Measurements from ENCODE around the gene MAP3K14. TPM values are rescaled to one million over a fixed set of nuclear protein-coding genes. Genes with fewer than 3 reads are reported as not detected.
"Not testable (repeated sequence)": the region's sequence is repeated elsewhere in the genome, so short reads cannot be mapped to it uniquely, and the experiment has no call there.

Gene MAP3K14
- total and polyA plus RNA-seq, 4 donors, result 2.2 to 9.3 (median 5.3) TPM

GRCh38 chr17:45253237-45253636 lies 63.6 kb downstream of the MAP3K14 start:
- H3K36me3 ChIP-seq (ENCODE audit: control insufficient read depth, insufficient read depth, low read length); H3K4me1 ChIP-seq (ENCODE audit: control insufficient read depth, insufficient read depth, low read length); H3K9me3 ChIP-seq (ENCODE audit: control insufficient read depth, insufficient read depth, low read length); DNase-seq (ENCODE audit: low read depth in 4 of 6, low spot score in 6 of 6); H3K27ac ChIP-seq (ENCODE audit: low read depth, low read length); H3K4me3 ChIP-seq (ENCODE audit: low read depth, low read length): not testable (repeated sequence)
- peaks cover 12% of the 10 kb centered on the region for H3K27me3 ChIP-seq (ENCODE audit: control insufficient read depth, insufficient read depth, low read length)
- 96% methylated on average over 3 of the region's 7 CpGs for WGBS (ENCODE audit: insufficient coverage)

GRCh38 chr17:45251931-45252330 lies 64.9 kb downstream of the MAP3K14 start:
- WGBS (ENCODE audit: insufficient coverage), result 90% methylated on average over 2 of the region's 7 CpGs
- peaks cover 18% of the 10 kb centered on the region for H3K27me3 ChIP-seq (ENCODE audit: control insufficient read depth, insufficient read depth, low read length)
- H3K4me1 ChIP-seq (ENCODE audit: control insufficient read depth, insufficient read depth, low read length), result peaks cover 17% of the 10 kb centered on the region
- no peak overlapping the region for H3K27ac ChIP-seq (ENCODE audit: low read depth, low read length)
- H3K36me3 ChIP-seq (ENCODE audit: control insufficient read depth, insufficient read depth, low read length), result peaks cover 3% of the 10 kb centered on the region
- DNase-seq (ENCODE audit: low read depth in 4 of 6, low spot score in 6 of 6), result no peak
- H3K9me3 ChIP-seq (ENCODE audit: control insufficient read depth, insufficient read depth, low read length), result no peaks in the 10 kb centered on the region
- no peak overlapping the region for H3K4me3 ChIP-seq (ENCODE audit: low read depth, low read length)

GRCh38 chr17:45248132-45248957 lies 68.5 kb downstream of the MAP3K14 start:
- Histone ChIP-seq H3K9me3 (ENCODE audit: control insufficient read depth, insufficient read depth, low read length) (no peaks in the 10 kb centered on the region), H3K4me1 (ENCODE audit: control insufficient read depth, insufficient read depth, low read length) (peaks cover 31% of the 10 kb centered on the region), H3K36me3 (ENCODE audit: control insufficient read depth, insufficient read depth, low read length) (peaks cover 36% of the 10 kb centered on the region), H3K27ac (ENCODE audit: low read depth, low read length) (no peak overlapping the region), H3K27me3 (ENCODE audit: control insufficient read depth, insufficient read depth, low read length) (peaks cover 19% of the 10 kb centered on the region), H3K4me3 (ENCODE audit: low read depth, low read length) (peak overlapping the region; percentile 48)
- peak in 2 of 6 donors; percentile 37 to 48 for DNase-seq (ENCODE audit: low read depth in 4 of 6, low spot score in 6 of 6)
- 6% methylated on average over 34 of the region's 39 CpGs for WGBS (ENCODE audit: insufficient coverage)

DNA sequence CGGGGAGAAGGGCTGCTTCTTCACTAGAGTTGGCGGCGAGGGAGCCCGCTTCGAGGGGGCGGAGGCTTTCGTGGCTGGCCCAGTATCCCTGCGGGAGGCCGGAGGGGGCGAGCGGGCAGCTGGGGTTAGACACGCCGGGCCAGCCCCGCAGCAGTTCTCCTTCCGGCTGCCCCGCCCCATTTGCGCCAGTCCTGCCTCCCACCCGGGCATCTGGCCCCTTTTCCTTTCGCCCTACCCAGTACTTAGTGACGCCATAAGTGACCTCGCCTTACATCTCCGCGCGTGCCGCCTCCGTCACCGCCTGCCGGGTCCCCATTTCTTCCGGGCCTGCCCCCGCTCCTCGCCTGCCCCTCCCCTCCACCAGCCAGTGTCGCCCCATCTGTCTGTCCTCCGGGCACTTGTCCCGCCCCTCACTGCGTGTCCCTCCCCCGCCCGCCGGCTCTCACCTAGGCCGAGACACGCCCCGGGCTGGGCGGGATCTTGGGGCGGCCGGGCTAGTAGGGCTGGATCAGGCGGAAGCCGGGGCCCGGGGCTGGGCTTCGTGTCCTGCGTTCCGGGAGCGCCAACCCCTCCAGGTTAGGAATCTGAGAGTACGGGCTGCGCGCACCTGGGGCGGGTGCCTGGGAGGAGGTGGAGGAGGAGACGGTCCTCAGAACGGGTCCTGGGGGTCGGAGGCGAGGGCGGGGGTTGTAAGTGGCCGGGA lies 69.2 kb downstream of the MAP3K14 start:
- DNase-seq (ENCODE audit: low read depth in 4 of 6, low spot score in 6 of 6), result peak in 3 of 6 donors; percentile 24 to 86 (median 74)
- Histone ChIP-seq H3K4me1 (ENCODE audit: control insufficient read depth, insufficient read depth, low read length) (peaks cover 37% of the 10 kb centered on the region), H3K27ac (ENCODE audit: low read depth, low read length) (peak overlapping the region; percentile 25), H3K9me3 (ENCODE audit: control insufficient read depth, insufficient read depth, low read length) (no peaks in the 10 kb centered on the region), H3K27me3 (ENCODE audit: control insufficient read depth, insufficient read depth, low read length) (peaks cover 19% of the 10 kb centered on the region), H3K36me3 (ENCODE audit: control insufficient read depth, insufficient read depth, low read length) (peaks cover 43% of the 10 kb centered on the region), H3K4me3 (ENCODE audit: low read depth, low read length) (peak overlapping the region; percentile 48)
- under 1% methylated on average over 61 of the region's 61 CpGs for WGBS (ENCODE audit: insufficient coverage)

DNA sequence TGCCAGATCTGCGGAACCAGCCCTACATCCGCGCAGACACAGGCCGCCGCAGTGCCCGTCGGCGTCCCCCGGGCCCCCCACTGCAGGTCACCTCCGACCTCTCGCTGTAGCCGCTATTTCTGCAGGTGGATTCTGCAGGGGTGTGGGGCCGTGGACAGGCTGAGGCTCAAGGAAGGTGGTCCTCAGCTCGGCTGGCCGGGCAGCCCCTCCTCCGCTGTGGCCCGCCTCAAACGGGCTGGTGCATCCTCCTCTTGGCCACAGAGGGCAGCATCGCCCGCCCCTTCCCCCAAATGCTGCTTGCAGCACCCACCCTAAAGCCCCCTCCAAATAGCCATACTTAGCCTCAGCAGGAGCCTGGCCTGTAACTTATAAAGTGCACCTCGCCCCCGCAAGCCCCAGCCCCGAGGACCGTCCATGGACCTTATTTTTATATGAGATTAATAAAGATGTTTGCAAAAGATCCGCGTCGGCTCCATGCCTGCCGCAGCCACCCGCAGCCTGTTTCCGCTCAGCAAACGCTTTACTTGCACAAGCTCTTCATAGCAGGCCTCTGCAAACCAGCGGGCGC lies 69.9 kb downstream of the MAP3K14 start:
- H3K4me1 ChIP-seq (ENCODE audit: control insufficient read depth, insufficient read depth, low read length), result peaks cover 43% of the 10 kb centered on the region
- peak overlapping the region; percentile 25 for H3K27ac ChIP-seq (ENCODE audit: low read depth, low read length)
- DNase-seq (ENCODE audit: low read depth in 4 of 6, low spot score in 6 of 6), result peak in 3 of 6 donors; percentile 33 to 83 (median 77)
- H3K27me3 ChIP-seq (ENCODE audit: control insufficient read depth, insufficient read depth, low read length), result peaks cover 19% of the 10 kb centered on the region
- peaks cover 43% of the 10 kb centered on the region for H3K36me3 ChIP-seq (ENCODE audit: control insufficient read depth, insufficient read depth, low read length)
- 7% methylated on average over 29 of the region's 33 CpGs for WGBS (ENCODE audit: insufficient coverage)
- H3K4me3 ChIP-seq (ENCODE audit: low read depth, low read length), result peak overlapping the region; percentile 48
- H3K9me3 ChIP-seq (ENCODE audit: control insufficient read depth, insufficient read depth, low read length), result no peaks in the 10 kb centered on the region

GRCh38 chr17:45246338-45246737 lies 70.5 kb downstream of the MAP3K14 start:
- 57% methylated on average over 8 of the region's 8 CpGs for WGBS (ENCODE audit: insufficient coverage)
- no peak overlapping the region for H3K4me3 ChIP-seq (ENCODE audit: low read depth, low read length)
- H3K27me3 ChIP-seq (ENCODE audit: control insufficient read depth, insufficient read depth, low read length), result peaks cover 23% of the 10 kb centered on the region
- no peaks in the 10 kb centered on the region for H3K9me3 ChIP-seq (ENCODE audit: control insufficient read depth, insufficient read depth, low read length)
- peaks cover 43% of the 10 kb centered on the region for H3K36me3 ChIP-seq (ENCODE audit: control insufficient read depth, insufficient read depth, low read length)
- H3K27ac ChIP-seq (ENCODE audit: low read depth, low read length), result no peak overlapping the region
- no peak for DNase-seq (ENCODE audit: low read depth in 4 of 6, low spot score in 6 of 6)
- H3K4me1 ChIP-seq (ENCODE audit: control insufficient read depth, insufficient read depth, low read length), result peaks cover 46% of the 10 kb centered on the region

- Histone ChIP-seq H3K4me3 (ENCODE audit: low read depth, low read length) (no peak overlapping the region), H3K4me1 (ENCODE audit: control insufficient read depth, insufficient read depth, low read length) (peaks cover 59% of the 10 kb centered on the region), H3K9me3 (ENCODE audit: control insufficient read depth, insufficient read depth, low read length) (no peaks in the 10 kb centered on the region), H3K27ac (ENCODE audit: low read depth, low read length) (no peak overlapping the region), H3K36me3 (ENCODE audit: control insufficient read depth, insufficient read depth, low read length) (peaks cover 46% of the 10 kb centered on the region), H3K27me3 (ENCODE audit: control insufficient read depth, insufficient read depth, low read length) (peaks cover 32% of the 10 kb centered on the region)
- DNase-seq (ENCODE audit: low read depth in 4 of 6, low spot score in 6 of 6), result no peak
- WGBS (ENCODE audit: insufficient coverage), result 82% methylated on average over 20 of the region's 21 CpGs
These were observed 71.8 kb downstream of the MAP3K14 start for GRCh38 chr17:45244725-45245656.

- WGBS (ENCODE audit: insufficient coverage), result 86% methylated on average over 17 of the region's 18 CpGs
- Histone ChIP-seq H3K4me3 (ENCODE audit: low read depth, low read length) (no peak overlapping the region), H3K27ac (ENCODE audit: low read depth, low read length) (no peak overlapping the region), H3K4me1 (ENCODE audit: control insufficient read depth, insufficient read depth, low read length) (peaks cover 67% of the 10 kb centered on the region), H3K36me3 (ENCODE audit: control insufficient read depth, insufficient read depth, low read length) (peaks cover 46% of the 10 kb centered on the region), H3K9me3 (ENCODE audit: control insufficient read depth, insufficient read depth, low read length) (no peaks in the 10 kb centered on the region), H3K27me3 (ENCODE audit: control insufficient read depth, insufficient read depth, low read length) (peaks cover 30% of the 10 kb centered on the region)
- DNase-seq (ENCODE audit: low read depth in 4 of 6, low spot score in 6 of 6), result no peak
These were observed 73.1 kb downstream of the MAP3K14 start for GRCh38 chr17:45243750-45244149.

DNA sequence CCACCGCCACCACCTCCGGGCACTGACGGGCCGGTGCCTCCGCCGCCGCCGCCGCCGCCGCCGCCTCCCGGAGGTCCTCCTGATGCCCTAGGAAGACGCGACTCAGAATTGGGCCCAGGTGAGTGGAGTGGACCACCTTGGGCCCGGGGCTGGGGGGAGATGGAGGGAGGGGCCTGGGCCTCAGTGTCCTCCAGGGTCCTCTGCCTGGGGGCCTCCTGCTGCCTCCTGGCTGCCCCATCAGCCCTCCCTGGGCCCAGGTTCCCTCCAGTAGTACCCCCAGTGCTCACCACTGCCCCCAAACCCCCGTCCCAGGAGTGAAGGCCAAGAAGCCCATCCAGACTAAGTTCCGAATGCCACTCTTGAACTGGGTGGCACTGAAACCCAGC lies 74.8 kb downstream of the MAP3K14 start:
- no peak overlapping the region for H3K4me3 ChIP-seq (ENCODE audit: low read depth, low read length)
- 9% methylated on average over 14 of the region's 18 CpGs for WGBS (ENCODE audit: insufficient coverage)

More for the DNA sequence above, 74.8 kb downstream of the MAP3K14 start:
- no peaks in the 10 kb centered on the region for H3K9me3 ChIP-seq (ENCODE audit: control insufficient read depth, insufficient read depth, low read length)
- no peak for DNase-seq (ENCODE audit: low read depth in 4 of 6, low spot score in 6 of 6)
- peaks cover 49% of the 10 kb centered on the region for H3K36me3 ChIP-seq (ENCODE audit: control insufficient read depth, insufficient read depth, low read length)
- peaks cover 16% of the 10 kb centered on the region for H3K27me3 ChIP-seq (ENCODE audit: control insufficient read depth, insufficient read depth, low read length)
- H3K27ac ChIP-seq (ENCODE audit: low read depth, low read length), result no peak overlapping the region
- H3K4me1 ChIP-seq (ENCODE audit: control insufficient read depth, insufficient read depth, low read length), result peaks cover 50% of the 10 kb centered on the region
